OCI-LY1 (cell line): Measurements from ENCODE around the gene STAT5B.

Experiments
- H2AFZ ChIP-seq: fragments of 200-600 bp; sonication (generic), shearing (Covaris generic); 2 replicates; pipeline ENCODE4 v1.6.0; 2014; ENCODE audit warnings: antibody characterized with exemption, mild to moderate bottlenecking, low read length
- H3F3A ChIP-seq: fragments of 200-600 bp; sonication (generic), shearing (Covaris generic); 2 replicates; pipeline ENCODE4 v1.6.0; 2014; ENCODE audit warnings: mild to moderate bottlenecking, antibody characterized with exemption, low read length, moderate library complexity; ENCODE audit not compliant: insufficient read depth
- H3K27ac ChIP-seq: fragments of 200-600 bp; sonication (generic); 2 replicates; pipeline ENCODE4 v1.5.1; 2014; ENCODE audit warnings: low read length, mixed run types, mild to moderate bottlenecking, low read depth; ENCODE audit not compliant: poor library complexity, severe bottlenecking
- H3K27me3 ChIP-seq: fragments of 200-600 bp; sonication (generic); 2 replicates; pipeline ENCODE4 v1.6.0; 2014; ENCODE audit warnings: antibody characterized with exemption, mild to moderate bottlenecking, low read length, moderate library complexity; ENCODE audit not compliant: insufficient read depth
- H3K36me3 ChIP-seq: fragments of 200-600 bp; sonication (generic); 2 replicates; pipeline ENCODE4 v1.6.1; 2014; ENCODE audit warnings: mild to moderate bottlenecking, antibody characterized with exemption, low read length, moderate library complexity, mixed read lengths; ENCODE audit not compliant: insufficient read depth
- H3K4me1 ChIP-seq: fragments of 200-600 bp; sonication (generic); 2 replicates; pipeline ENCODE4 v1.5.1; 2014; ENCODE audit warnings: mild to moderate bottlenecking, low read length, moderate library complexity; ENCODE audit not compliant: insufficient read depth, severe bottlenecking
- H3K4me2 ChIP-seq: fragments of 200-600 bp; sonication (generic), shearing (Covaris generic); 2 replicates; pipeline ENCODE4 v1.6.1; 2014; ENCODE audit warnings: low read length
- H3K4me3 ChIP-seq: fragments of 200-600 bp; sonication (generic); 2 replicates; pipeline ENCODE4 v1.5.1; 2014; ENCODE audit warnings: low read length, low read depth, mild to moderate bottlenecking, mixed read lengths; ENCODE audit not compliant: poor library complexity, severe bottlenecking
- H3K79me2 ChIP-seq: fragments of 200-600 bp; shearing (Covaris generic); 2 replicates; pipeline ENCODE4 v1.6.1; 2016; ENCODE audit warnings: mixed run types, low read length, mixed read lengths; ENCODE audit not compliant: insufficient read depth
- H3K9ac ChIP-seq: fragments of 200-600 bp; sonication (generic), shearing (Covaris generic); 2 replicates; pipeline ENCODE4 v1.6.1; 2014; ENCODE audit warnings: mild to moderate bottlenecking, low read length, mixed read lengths
- H3K9me2 ChIP-seq: fragments of 200-600 bp; sonication (generic), shearing (Covaris generic); 2 replicates; pipeline ENCODE4 v1.6.1; 2014; ENCODE audit warnings: low read depth, mild to moderate bottlenecking, low read length, mixed read lengths
- H3K9me3 ChIP-seq: fragments of 200-600 bp; shearing (Covaris generic); 2 replicates; pipeline ENCODE4 v1.6.1; 2014; ENCODE audit warnings: low read length, mixed read lengths
- H4K20me1 ChIP-seq: fragments of 200-600 bp; sonication (generic), shearing (Covaris generic); 2 replicates; pipeline ENCODE4 v1.6.0; 2016; ENCODE audit warnings: mild to moderate bottlenecking, low read length; ENCODE audit not compliant: insufficient read depth
- EZH2 ChIP-seq: fragments of 200-600 bp; sonication (generic), shearing (Covaris generic); IDR thresholded peaks from 2 replicates; pipeline ENCODE4 v1.8.0; 2017; ENCODE audit warnings: borderline replicate concordance, mixed run types, mild to moderate bottlenecking, antibody characterized with exemption, low read length, moderate library complexity, mixed read lengths
- TF ChIP-seq, protein P1 (sequence below): fragments of 200-600 bp; sonication (generic), shearing (Covaris generic); IDR thresholded peaks from 2 replicates; pipeline ENCODE4 v1.5.1; 2017; ENCODE audit warnings: mild to moderate bottlenecking, antibody characterized with exemption, low read length, moderate library complexity, mixed read lengths

The STAT5B gene

DNA sequence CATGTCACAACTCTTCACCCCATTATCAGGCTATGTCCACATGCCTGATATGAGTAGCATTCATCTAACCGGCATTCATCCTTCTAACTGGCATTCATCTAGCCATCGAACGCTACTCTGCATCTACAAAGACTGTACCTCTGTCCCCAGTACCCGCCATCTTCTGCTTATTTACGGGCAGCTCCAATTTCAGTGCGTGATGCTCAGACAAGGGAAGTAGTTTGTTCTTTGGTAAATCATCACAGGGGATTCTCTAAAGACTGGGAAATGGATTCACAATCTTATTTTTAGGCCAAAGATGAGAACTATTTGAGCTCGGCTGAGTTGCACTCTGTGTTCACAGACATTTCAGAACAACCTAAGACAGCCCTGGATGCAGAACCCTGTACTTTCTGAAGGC lies 39.4 kb downstream of the STAT5B start:
- H4K20me1 ChIP-seq, result no peaks in the 10 kb centered on the region
- H3K9me2 ChIP-seq, result no peaks in the 10 kb centered on the region
- no peak overlapping the region for H3K9ac ChIP-seq
- TF ChIP-seq, protein P1, sequence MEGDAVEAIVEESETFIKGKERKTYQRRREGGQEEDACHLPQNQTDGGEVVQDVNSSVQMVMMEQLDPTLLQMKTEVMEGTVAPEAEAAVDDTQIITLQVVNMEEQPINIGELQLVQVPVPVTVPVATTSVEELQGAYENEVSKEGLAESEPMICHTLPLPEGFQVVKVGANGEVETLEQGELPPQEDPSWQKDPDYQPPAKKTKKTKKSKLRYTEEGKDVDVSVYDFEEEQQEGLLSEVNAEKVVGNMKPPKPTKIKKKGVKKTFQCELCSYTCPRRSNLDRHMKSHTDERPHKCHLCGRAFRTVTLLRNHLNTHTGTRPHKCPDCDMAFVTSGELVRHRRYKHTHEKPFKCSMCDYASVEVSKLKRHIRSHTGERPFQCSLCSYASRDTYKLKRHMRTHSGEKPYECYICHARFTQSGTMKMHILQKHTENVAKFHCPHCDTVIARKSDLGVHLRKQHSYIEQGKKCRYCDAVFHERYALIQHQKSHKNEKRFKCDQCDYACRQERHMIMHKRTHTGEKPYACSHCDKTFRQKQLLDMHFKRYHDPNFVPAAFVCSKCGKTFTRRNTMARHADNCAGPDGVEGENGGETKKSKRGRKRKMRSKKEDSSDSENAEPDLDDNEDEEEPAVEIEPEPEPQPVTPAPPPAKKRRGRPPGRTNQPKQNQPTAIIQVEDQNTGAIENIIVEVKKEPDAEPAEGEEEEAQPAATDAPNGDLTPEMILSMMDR, result no peak
- TF ChIP-seq EZH2, result no peak
- no peaks in the 10 kb centered on the region for H3K36me3 ChIP-seq
- H3K4me2 ChIP-seq, result no peak overlapping the region
- no peaks in the 10 kb centered on the region for H3K4me1 ChIP-seq
- H3K79me2 ChIP-seq, result no peaks in the 10 kb centered on the region
- no peaks in the 10 kb centered on the region for H3K9me3 ChIP-seq
- no peak overlapping the region for H3K27ac ChIP-seq
- no peaks in the 10 kb centered on the region for H3F3A ChIP-seq
- H3K27me3 ChIP-seq, result no peaks in the 10 kb centered on the region; the same call in 1 of the 2 replicates
- H2AFZ ChIP-seq, result no peak overlapping the region
- no peak overlapping the region for H3K4me3 ChIP-seq

DNA sequence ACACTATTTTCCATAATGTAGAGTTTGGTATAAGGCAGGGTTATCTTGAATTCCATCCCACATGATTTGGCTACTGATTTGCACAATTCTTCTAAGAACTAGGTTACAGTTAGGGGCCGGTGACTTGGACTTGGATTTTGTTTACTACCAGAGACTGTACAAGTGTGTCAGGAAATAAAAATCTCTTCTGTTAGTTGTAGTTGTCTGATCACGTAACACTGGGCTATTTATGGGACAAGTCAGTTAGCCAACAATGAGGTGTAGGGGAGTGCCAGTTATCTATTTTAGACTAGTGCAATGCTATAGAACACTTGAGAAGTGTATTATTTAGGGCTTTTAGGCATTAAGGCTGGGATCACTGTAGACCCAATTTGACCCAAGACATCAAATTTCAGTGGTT lies 42.2 kb downstream of the STAT5B start:
- Histone ChIP-seq H4K20me1 (no peaks in the 10 kb centered on the region), H3K4me3 (no peak overlapping the region)

DNA sequence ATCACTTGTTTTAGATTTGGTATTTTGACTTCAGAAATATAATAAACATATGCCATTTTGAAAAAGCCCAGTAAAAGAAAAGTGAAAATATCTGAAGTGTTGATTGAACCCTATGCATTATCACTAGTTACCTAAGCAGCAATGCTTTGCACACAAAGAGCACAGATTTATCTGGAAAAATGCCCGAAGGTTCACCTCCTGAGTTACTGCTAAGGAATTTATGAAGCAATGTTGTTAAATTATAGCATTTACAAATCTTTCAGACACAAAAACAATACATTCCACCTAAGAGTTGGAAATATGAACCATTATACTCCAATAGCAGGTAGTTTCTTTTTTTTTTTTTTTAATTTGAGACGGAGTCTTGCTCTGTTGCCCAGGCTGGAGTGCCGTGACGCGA lies 43.0 kb downstream of the STAT5B start:
- Histone ChIP-seq H3K79me2 (no peaks in the 10 kb centered on the region), H3K36me3 (no peaks in the 10 kb centered on the region; the same call in 1 of the 2 replicates), H3K9me3 (no peaks in the 10 kb centered on the region), H3K4me3 (no peak overlapping the region), H2AFZ (no peak overlapping the region), H3K27me3 (no peaks in the 10 kb centered on the region), H3K4me1 (no peaks in the 10 kb centered on the region), H3K4me2 (no peak overlapping the region), H3K27ac (no peak overlapping the region), H3K9me2 (no peaks in the 10 kb centered on the region), H3F3A (no peaks in the 10 kb centered on the region), H4K20me1 (no peaks in the 10 kb centered on the region), H3K9ac (no peak overlapping the region)
- TF ChIP-seq, protein P1, result no peak
- no peak for TF ChIP-seq EZH2

More for the DNA sequence above, 42.2 kb downstream of the STAT5B start:
- TF ChIP-seq EZH2, result no peak
- TF ChIP-seq, protein P1, result no peak
- Histone ChIP-seq H3K27ac (no peak overlapping the region), H3K9me2 (no peaks in the 10 kb centered on the region), H3K4me1 (no peaks in the 10 kb centered on the region), H3K9me3 (no peaks in the 10 kb centered on the region), H2AFZ (no peak overlapping the region), H3K79me2 (no peaks in the 10 kb centered on the region), H3K4me2 (no peak overlapping the region), H3K9ac (no peak overlapping the region), H3K36me3 (no peaks in the 10 kb centered on the region; the same call in 1 of the 2 replicates), H3F3A (no peaks in the 10 kb centered on the region), H3K27me3 (no peaks in the 10 kb centered on the region)
